WI38 (cell line): ENCODE results near the gene PSORS1C2.

Experiments
- H3K4me3 ChIP-seq: 2 replicates; pipeline ENCODE4 v1.5.1; 2011; ENCODE audit warnings: low read depth, mild to moderate bottlenecking, control low read depth, low read length
- TF ChIP-seq, protein P1 (sequence below): IDR thresholded peaks from 2 replicates; pipeline ENCODE4 v1.5.1; 2012; ENCODE audit warnings: low read depth, mild to moderate bottlenecking, control low read depth, low read length

Gene PSORS1C2

DNA sequence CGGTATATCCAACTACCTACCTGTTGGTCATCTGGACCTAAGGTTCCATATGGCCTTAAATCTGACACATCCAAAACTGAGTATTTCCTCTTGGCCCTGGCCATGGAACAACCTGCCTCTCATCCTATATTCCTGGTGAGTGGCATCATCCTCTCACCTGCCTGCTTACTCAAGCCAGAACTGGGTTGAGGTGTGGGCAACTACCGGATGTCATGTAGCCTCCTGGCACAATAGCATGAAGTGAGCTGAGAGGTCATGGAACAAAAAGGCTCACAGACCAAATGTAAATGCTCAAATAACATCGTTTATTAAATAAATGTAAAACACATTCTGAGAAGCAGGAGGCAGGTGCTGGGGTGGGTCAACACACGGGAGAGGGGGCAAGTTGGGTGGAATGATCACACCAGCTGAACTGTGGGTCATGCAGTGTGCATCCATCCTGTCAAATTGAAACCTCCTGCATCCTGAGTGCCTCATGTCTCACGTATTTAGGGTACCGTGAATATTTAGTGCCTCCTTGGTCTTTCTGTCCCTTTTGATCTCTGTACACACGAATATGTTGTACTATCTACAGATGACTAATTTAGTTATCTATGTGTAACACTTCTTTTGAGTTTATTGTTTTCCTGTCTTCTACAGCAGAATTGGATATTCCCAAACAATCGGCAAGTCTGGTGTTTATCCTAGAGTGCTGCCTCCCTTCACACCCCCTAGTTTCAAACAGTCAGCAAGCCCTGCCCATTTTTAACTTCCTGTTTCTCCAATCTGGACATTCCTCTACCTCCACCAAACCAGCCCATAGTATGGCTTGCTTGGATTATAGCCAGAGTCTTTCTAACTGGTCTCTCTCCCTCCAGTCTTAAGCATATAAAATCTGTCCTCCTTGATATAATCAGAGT lies 39.5 kb upstream of the PSORS1C2 start:
- no peak overlapping the region for H3K4me3 ChIP-seq
- TF ChIP-seq, protein P1, sequence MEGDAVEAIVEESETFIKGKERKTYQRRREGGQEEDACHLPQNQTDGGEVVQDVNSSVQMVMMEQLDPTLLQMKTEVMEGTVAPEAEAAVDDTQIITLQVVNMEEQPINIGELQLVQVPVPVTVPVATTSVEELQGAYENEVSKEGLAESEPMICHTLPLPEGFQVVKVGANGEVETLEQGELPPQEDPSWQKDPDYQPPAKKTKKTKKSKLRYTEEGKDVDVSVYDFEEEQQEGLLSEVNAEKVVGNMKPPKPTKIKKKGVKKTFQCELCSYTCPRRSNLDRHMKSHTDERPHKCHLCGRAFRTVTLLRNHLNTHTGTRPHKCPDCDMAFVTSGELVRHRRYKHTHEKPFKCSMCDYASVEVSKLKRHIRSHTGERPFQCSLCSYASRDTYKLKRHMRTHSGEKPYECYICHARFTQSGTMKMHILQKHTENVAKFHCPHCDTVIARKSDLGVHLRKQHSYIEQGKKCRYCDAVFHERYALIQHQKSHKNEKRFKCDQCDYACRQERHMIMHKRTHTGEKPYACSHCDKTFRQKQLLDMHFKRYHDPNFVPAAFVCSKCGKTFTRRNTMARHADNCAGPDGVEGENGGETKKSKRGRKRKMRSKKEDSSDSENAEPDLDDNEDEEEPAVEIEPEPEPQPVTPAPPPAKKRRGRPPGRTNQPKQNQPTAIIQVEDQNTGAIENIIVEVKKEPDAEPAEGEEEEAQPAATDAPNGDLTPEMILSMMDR: no peak

DNA sequence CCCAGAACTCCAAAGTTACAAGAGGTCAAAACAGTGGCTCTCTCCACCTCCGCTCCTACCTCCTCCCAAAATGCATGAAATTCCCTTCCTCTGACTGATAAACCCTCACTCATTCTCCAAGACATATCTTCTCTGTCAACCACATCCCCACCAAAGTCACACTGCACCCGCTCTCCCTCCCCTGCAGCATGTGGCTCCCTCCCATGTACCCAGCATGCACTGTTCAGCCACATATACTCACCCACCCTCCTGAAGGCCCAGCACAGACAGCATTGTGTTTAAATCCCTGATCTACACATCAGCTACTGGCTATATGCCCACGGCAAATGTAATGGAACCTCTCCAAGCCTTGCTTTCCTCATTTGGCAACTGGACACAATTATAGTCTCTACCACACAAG lies 37.1 kb upstream of the PSORS1C2 start:
- TF ChIP-seq, protein P1: no peak
- H3K4me3 ChIP-seq: no peak overlapping the region

DNA sequence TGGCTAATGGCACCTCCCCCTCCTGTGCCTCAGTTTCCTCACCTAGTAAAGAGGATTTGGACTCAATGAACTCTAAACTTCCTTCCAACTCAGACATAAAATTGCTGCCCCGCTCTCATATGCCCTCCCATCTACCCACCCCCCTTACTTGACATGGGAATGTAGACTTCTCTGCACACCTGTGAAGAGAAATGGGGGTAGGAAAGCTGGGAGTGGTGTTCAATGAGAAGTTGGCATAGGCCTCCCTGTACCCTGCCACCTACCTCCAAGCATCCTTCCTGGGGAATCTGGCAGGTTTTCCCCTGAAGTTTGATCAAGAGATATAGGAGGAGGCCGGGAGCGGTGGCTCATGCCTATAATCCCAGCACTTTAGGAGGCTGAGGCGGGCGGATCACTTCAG lies 35.5 kb upstream of the PSORS1C2 start:
- TF ChIP-seq, protein P1: no peak
- no peak overlapping the region for H3K4me3 ChIP-seq

DNA sequence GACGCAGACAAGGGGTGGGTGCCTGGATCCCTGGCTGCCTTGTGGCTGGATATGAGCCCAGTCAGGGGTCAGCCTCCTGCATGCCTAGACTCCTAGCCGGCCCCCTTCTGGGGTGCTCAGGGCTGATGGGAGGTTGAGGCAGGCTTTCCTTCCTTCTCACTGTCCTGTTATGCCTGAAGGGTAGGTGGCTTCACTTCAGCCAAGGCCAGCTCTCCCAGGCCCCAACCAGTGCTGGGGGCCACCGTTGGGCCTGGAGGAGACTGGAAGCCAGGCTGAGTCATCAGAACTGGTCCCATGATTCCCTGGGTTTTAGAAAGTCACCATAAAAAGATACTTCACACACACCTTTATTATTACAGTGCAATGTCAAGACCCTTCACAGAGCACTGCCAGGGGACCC lies 34.5 kb upstream of the PSORS1C2 start:
- H3K4me3 ChIP-seq: no peak overlapping the region
- TF ChIP-seq, protein P1: no peak

DNA sequence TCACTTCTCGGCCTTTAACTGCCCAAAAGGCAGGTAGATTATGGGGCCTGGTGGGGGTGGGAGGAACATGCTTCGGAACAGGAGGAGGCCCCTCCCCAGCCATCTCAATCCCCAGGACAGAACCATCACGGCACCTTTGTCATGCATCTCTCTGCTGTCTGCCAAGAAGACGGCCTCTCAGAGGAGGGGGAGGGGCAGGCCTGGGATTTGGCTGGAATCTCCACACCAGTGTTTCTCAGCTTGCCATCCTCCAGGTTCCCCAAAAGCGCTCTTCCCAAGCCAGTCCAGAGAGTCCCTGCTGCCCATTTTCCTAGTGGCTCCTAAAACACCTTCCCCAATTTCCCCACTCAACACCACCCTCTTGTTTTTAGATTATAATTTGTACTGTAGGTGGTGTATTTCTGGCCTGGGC lies 34.1 kb upstream of the PSORS1C2 start:
- TF ChIP-seq, protein P1: no peak
- no peak overlapping the region for H3K4me3 ChIP-seq

DNA sequence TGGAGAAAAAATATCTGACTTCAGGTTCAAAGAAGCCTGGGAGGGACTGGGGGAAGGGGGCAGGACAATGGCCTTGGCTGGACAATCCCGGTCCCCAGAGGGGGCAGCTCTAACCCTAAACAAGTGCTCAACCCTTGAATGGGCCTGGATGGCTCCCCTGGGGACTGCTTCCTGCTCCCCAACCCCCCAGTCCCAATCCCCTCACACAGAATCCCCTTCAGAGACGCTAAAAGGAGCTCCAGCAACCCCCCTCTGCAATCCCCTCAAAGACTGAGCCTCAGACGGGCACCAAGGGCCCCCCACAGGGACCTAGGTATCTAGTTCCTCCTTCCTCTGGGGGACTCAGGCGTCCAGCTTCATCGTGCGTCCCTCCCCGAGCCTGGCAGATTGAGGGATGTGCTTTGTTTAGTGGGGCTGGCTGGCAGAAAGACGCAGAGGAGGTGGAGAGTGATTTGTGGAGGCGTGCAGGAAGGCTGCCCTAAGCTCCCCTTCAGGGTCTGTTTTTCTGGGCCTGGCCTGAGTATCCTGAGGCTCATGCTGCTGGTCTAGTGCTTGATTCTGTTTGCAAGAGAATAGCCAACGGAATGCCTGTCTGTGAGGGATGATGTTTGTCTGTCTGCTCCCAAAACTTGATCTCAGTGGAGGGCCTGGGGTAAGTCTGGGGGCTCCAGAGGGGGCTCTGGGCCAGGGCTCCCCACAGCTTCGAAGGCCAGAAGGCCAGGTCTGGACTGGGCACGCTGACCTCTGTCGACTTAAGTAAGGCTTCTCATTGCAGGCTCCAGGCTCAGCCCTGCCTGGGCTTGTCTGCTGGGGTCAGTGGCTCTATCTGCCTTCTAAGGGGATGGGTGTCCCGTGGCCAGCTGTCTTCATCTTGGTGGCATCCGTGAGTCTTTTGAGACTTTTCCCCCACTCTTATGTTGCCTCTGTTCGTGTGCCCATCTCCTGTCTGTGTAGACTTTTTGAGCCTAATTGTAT lies 33.4 kb upstream of the PSORS1C2 start:
- TF ChIP-seq, protein P1: no peak
- H3K4me3 ChIP-seq: no peak overlapping the region
